Coronary artery (tissue), 2 donors: ENCODE data around the gene LRFN2.

Source experiments
- DNase-seq: peaks from one replicate; pipeline ENCODE4 v3.0.0-alpha.2; 2017; ENCODE audit warnings: low spot score
- H3K27ac ChIP-seq, 2 donors: fragments of 200-600 bp; sonication (generic); one replicate each; pipeline ENCODE4 v1.5.1; 2016 to 2019
- H3K4me3 ChIP-seq: fragments of 200-600 bp; sonication (generic); 2 replicates; pipeline ENCODE4 v1.5.1; 2016; ENCODE audit warnings: mild to moderate bottlenecking, moderate library complexity
- CTCF ChIP-seq: fragments of 200-600 bp; sonication (generic); IDR thresholded peaks from one replicate; pipeline ENCODE4 v1.5.1; 2019; ENCODE audit warnings: antibody characterized with exemption

Gene LRFN2

DNA sequence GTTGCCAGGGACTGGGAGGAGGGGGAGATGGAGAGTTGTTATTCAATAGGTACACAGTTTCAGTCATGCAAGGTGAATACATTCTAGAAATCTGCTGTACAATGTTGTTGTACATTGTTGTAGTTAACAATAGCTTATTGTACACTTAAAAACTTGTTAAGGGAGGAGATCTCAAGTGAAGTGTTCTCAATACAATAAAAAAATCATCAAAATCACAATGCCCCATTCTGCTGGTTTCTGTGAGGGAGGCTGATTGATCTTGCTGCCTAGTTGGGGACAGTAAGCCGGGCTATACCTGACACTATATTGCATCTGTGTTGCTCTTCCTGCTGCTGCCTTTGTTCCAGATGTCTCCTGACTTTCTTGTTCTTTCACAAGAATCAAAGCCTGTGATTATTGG, 232.1 kb downstream of the LRFN2 start:
- no peak for DNase-seq
- TF ChIP-seq CTCF = no peak
- Histone ChIP-seq H3K27ac (no peak overlapping the region), H3K4me3 (no peak overlapping the region)

DNA sequence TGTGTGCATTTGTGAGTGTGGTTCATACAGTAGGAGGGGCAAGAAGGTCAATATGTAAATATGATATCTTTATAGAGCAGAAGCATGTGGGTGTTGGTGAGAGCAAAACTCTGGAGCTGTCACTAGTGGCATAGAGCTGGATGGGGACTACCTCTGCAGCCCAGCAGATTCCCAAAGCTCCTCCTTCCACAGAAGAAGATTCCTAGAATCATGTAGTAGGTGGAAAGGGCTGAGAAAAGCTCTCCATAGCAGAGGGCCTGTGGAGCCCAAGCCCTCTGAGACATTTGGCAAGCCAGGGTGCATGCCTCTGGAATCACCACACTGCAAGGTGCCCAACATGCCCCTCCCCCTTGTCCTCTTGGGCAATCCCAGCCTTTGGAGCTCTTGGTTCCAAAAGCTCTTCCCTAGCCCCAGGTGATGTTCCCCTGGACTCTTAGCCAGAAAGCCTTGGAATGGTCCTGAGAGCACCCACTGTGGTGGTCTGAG, 233.2 kb downstream of the LRFN2 start:
- Histone ChIP-seq H3K4me3 (no peak overlapping the region), H3K27ac (no peak overlapping the region)
- no peak for TF ChIP-seq CTCF
- peak; percentile 14 for DNase-seq

GRCh38 chr6:40353197-40353966, 233.8 kb downstream of the LRFN2 start:
- TF ChIP-seq CTCF = no peak
- peak; percentile 46 for DNase-seq
- Histone ChIP-seq H3K27ac (no peak overlapping the region), H3K4me3 (no peak overlapping the region)

- TF ChIP-seq CTCF = no peak
- no peak overlapping the region for H3K4me3 ChIP-seq
- no peak overlapping the region for H3K27ac ChIP-seq
- DNase-seq = peak; percentile 26
Observed at GRCh38 chr6:40352527-40353170, 234.5 kb downstream of the LRFN2 start.

- DNase-seq = peak; percentile 21
- no peak overlapping the region for H3K27ac ChIP-seq
- TF ChIP-seq CTCF = no peak
- H3K4me3 ChIP-seq = no peak overlapping the region
Observed at GRCh38 chr6:40352006-40352405, 235.2 kb downstream of the LRFN2 start.

GRCh38 chr6:40350747-40351217, 236.4 kb downstream of the LRFN2 start:
- no peak overlapping the region for H3K27ac ChIP-seq
- no peak overlapping the region for H3K4me3 ChIP-seq
- no peak for DNase-seq
- no peak for TF ChIP-seq CTCF
